OCI-LY1 (cell line): ENCODE results near the gene FILIP1L.

Experiments used
- CTCF ChIP-seq: fragments of 200-600 bp; sonication (generic), shearing (Covaris generic); IDR thresholded peaks from 2 replicates; pipeline ENCODE4 v1.5.1; 2017; ENCODE audit warnings: mild to moderate bottlenecking, antibody characterized with exemption, low read length, moderate library complexity, mixed read lengths
- EZH2 ChIP-seq: fragments of 200-600 bp; sonication (generic), shearing (Covaris generic); IDR thresholded peaks from 2 replicates; pipeline ENCODE4 v1.8.0; 2017; ENCODE audit warnings: borderline replicate concordance, mixed run types, mild to moderate bottlenecking, antibody characterized with exemption, low read length, moderate library complexity, mixed read lengths

DNA sequence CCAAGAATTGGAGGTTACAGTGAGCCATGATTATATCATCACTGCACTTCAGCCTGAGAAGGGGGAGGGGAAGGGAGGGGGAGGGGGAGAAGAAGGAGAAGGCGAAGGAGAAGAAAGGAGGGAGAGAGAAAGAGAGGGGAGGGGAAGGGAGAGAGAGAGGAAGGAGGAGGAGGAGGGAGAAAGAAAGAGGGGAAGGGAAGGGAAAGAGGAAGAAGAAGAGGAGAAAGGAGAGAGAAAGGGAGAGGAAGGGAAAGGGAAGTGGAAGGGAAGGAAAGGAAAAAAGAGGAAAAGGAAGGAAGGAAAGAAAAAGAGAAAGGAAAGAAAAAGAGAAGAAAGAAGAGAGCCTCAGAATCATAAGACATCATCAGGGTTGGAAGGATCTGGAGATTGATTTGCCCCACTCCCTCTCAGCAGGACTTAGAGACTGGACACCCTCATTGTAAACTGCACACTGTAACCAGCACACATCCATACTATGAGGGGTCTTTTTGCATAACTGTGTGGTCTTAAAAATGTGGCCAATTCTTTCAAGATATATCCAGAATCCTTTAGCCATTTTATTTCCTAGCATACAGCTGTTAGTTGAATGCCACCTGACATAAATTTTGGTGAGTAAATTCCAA lies 165.7 kb downstream of the FILIP1L start:
- TF ChIP-seq CTCF (no peak), EZH2 (no peak)
